GM12878 (cell line): Measurements from ENCODE around the gene EPB41L2. TPM values are rescaled to one million over a fixed set of nuclear protein-coding genes. Genes with fewer than 3 reads are reported as not detected.

Source experiments
- ATAC-seq: fragments of 200-7000 bp; cut with Tn5 transposase; 3 replicates; pipeline ENCODE4 v1.9.1; 2020; ENCODE audit warnings: mild to moderate bottlenecking, moderate library complexity
- BruUV-seq: library from RNA; stranded (reverse); fragments of 400-500 nt; replicated peaks from 2 replicates; lab custom pipeline; 2021; lab: Mats Ljungman, UMichigan
- CTCF ChIA-PET: fragments of 300-600 bp; sonication (Branson Sonifier 250); formaldehyde crosslinking; extraction: SDS; loops from one replicate; lab custom pipeline; 2021; ENCODE audit warnings: inconsistent platforms; lab: Yijun Ruan, JAX
- POLR2A ChIA-PET: fragments of 350-600 bp; formaldehyde crosslinking; extraction: SDS; loops from one replicate; lab custom pipeline; 2021; ENCODE audit warnings: inconsistent platforms; lab: Charles Lee
- RAD21 ChIA-PET: fragments of 300-600 bp; sonication (Branson Sonifier 250); formaldehyde crosslinking; loops from one replicate; lab custom pipeline; 2023; ENCODE audit warnings: antibody characterized with exemption; ENCODE audit not compliant: unreplicated experiment; lab: Charles Lee
- SMC1A ChIA-PET: fragments of 300-600 bp; sonication (Branson Sonifier 250); formaldehyde crosslinking; loops from one replicate; lab custom pipeline; 2023; ENCODE audit not compliant: unreplicated experiment, uncharacterized antibody; lab: Charles Lee
- DNase-seq: peaks from one replicate; pipeline ENCODE4 v3.0.0-alpha.2; 2011; ENCODE audit warnings: low read depth, low spot score
- FAIRE-seq: peaks from 3 replicates; lab custom pipeline; 2011; peaks lifted over from hg19 to GRCh38; lab: Jason Lieb, UNC
- H2AFZ ChIP-seq: 2 replicates; pipeline ENCODE4 v1.6.0; 2011; ENCODE audit warnings: low read depth, low read length, control low read depth; ENCODE audit not compliant: control insufficient read depth
- H3K27ac ChIP-seq: 2 replicates; pipeline ENCODE4 v1.5.1; 2011; ENCODE audit warnings: control low read depth; ENCODE audit not compliant: control insufficient read depth, insufficient read depth
- H3K27me3 ChIP-seq, 2 experiments: replicated peaks in 1 of 2; 2 replicates each; pipeline versions ENCODE4 v1.6.0 to v1.6.1; 2011; ENCODE audit warnings: low read length in 1 of 2; ENCODE audit not compliant: control insufficient read depth in 2 of 2, insufficient read depth in 2 of 2
- H3K36me3 ChIP-seq, 2 experiments: 2 replicates each; pipeline ENCODE4 v1.5.1; 2011; ENCODE audit warnings: low read length in 1 of 2; ENCODE audit not compliant: control insufficient read depth in 2 of 2, insufficient read depth in 2 of 2
- H3K4me1 ChIP-seq: 2 replicates; pipeline ENCODE4 v1.6.1; 2011; ENCODE audit warnings: mild to moderate bottlenecking, low read length, moderate library complexity, mixed read lengths; ENCODE audit not compliant: control insufficient read depth, insufficient read depth
- H3K4me2 ChIP-seq: 2 replicates; pipeline ENCODE4 v1.6.0; 2011; ENCODE audit warnings: control low read depth; ENCODE audit not compliant: control insufficient read depth, insufficient read depth
- H3K4me3 ChIP-seq: fragments of 200-600 bp; sonication (generic); 2 replicates; pipeline ENCODE4 v1.5.1; 2016
- H3K79me2 ChIP-seq: 2 replicates; pipeline ENCODE4 v1.6.0; 2011; ENCODE audit warnings: low read length; ENCODE audit not compliant: control insufficient read depth, insufficient read depth
- H3K9ac ChIP-seq: 2 replicates; pipeline ENCODE4 v1.8.0; 2011; ENCODE audit warnings: low read length, control low read depth, mixed read lengths; ENCODE audit not compliant: control insufficient read depth, insufficient read depth
- H3K9me3 ChIP-seq: replicated peaks from 3 replicates; pipeline ENCODE4 v1.5.1; 2011; ENCODE audit warnings: mild to moderate bottlenecking, low read length; ENCODE audit not compliant: control insufficient read depth, insufficient read depth
- H4K20me1 ChIP-seq: 2 replicates; pipeline ENCODE4 v1.6.0; 2011; ENCODE audit not compliant: control insufficient read depth, insufficient read depth
- FOXM1 ChIP-seq: IDR thresholded peaks from 2 replicates; pipeline ENCODE4 v1.6.1; 2012; ENCODE audit warnings: low read depth, mild to moderate bottlenecking, inconsistent platforms, low read length, moderate library complexity
- GABPA ChIP-seq: IDR thresholded peaks from 2 replicates; pipeline ENCODE4 v1.6.1; 2014; ENCODE audit warnings: antibody characterized with exemption, low read depth, mild to moderate bottlenecking, inconsistent platforms
- PAX8 ChIP-seq: fragments of 450-650 bp; IDR thresholded peaks from 2 replicates; pipeline ENCODE4 v1.6.1; 2017; ENCODE audit warnings: mild to moderate bottlenecking, moderate library complexity
- RAD21 ChIP-seq: IDR thresholded peaks from 2 replicates; pipeline ENCODE4 v1.6.1; 2011; ENCODE audit warnings: mild to moderate bottlenecking, low read depth, low read length, moderate library complexity; ENCODE audit not compliant: insufficient read depth
- RAD51 ChIP-seq: fragments of 450-650 bp; IDR thresholded peaks from 2 replicates; pipeline ENCODE4 v1.6.1; 2016; ENCODE audit warnings: moderate library complexity, mild to moderate bottlenecking, inconsistent platforms
- RB1 ChIP-seq: fragments of 450-650 bp; formaldehyde crosslinking; IDR thresholded peaks from 2 replicates; pipeline ENCODE4 v1.6.1; 2017; ENCODE audit warnings: mild to moderate bottlenecking, borderline replicate concordance
- SMAD1 ChIP-seq: fragments of 450-650 bp; IDR thresholded peaks from 2 replicates; pipeline ENCODE4 v1.6.1; 2018; ENCODE audit warnings: mild to moderate bottlenecking, low read depth; ENCODE audit not compliant: partially characterized antibody
- SMARCA5 ChIP-seq: fragments of 450-650 bp; IDR thresholded peaks from 2 replicates; pipeline ENCODE4 v1.6.1; 2017; ENCODE audit warnings: mild to moderate bottlenecking
- TAF1 ChIP-seq: IDR thresholded peaks from 2 replicates; pipeline ENCODE4 v1.6.1; 2011; ENCODE audit warnings: mild to moderate bottlenecking, low read depth, low read length, borderline replicate concordance
- TCF7 ChIP-seq: IDR thresholded peaks from 2 replicates; pipeline ENCODE4 v1.6.1; 2014; ENCODE audit warnings: antibody characterized with exemption, borderline replicate concordance
- WGBS: methylation state at CpG from one replicate; pipeline ENCODE4 v1.1.6; 2016; ENCODE audit warnings: low lambda C conversion rate; ENCODE audit not compliant: insufficient replicate concordance, insufficient coverage; ENCODE audit errors: missing lambda C conversion rate; 5-methylcytosine and 5-hydroxymethylcytosine counted together
- in situ Hi-C: fragments of 300-500 bp; cut with MboI; formaldehyde crosslinking; loops from 9 replicates; pipeline ENCODE4 v1.14.3; 2018; ENCODE audit warnings: mixed read lengths
- intact Hi-C: fragments of 100-400 bp; cut with micrococcal nuclease; formaldehyde crosslinking; loops from one replicate; pipeline ENCODE4 v1.14.2; 2022; ENCODE audit not compliant: unreplicated experiment
- polyA plus RNA-seq, 11 experiments: library from polyadenylated mRNA; depleted of rRNA in 4 of 11; unstranded in 6 of 11; stranded (reverse) in 5 of 11; fragments of >200 nt; fragmentation: Nextera tagmentation in 4 of 11; fragmentation: Illumina TruSeq in 1 of 11; extraction: Ambion mirVana in 4 of 11; extraction: Trizol in 1 of 11; gene quantifications; 1 replicate in 1 of 11; 2 replicates in 10 of 11; pipeline versions ENCODE4 v1.2.1 to v1.2.3, GENCODE V29; 2011 to 2016; ENCODE audit warnings: inconsistent platforms in 2 of 11, missing spikeins in 2 of 11, low read depth in 1 of 11
- total RNA-seq, 4 experiments: library from RNA; depleted of rRNA in 3 of 4; stranded (reverse); fragments of >200 nt in 3 of 4; fragmentation: Illumina TruSeq in 1 of 4; extraction: Trizol in 1 of 4; gene quantifications; 2 replicates each; pipeline versions ENCODE4 v1.2.1 to v1.2.3, GENCODE V29; 2013 to 2021
- TF ChIP-seq, protein P1 (sequence below), 3 experiments: IDR thresholded peaks in 2 of 3; conservative IDR thresholded peaks in 1 of 3; 2 replicates each; pipeline ENCODE4 v1.5.1; 2011; ENCODE audit warnings: low read depth in 3 of 3, low read length in 3 of 3, mild to moderate bottlenecking in 3 of 3, control low read depth in 2 of 3, moderate library complexity in 2 of 3, inconsistent platforms in 1 of 3, mixed read lengths in 1 of 3; ENCODE audit not compliant: control insufficient read depth in 2 of 3, insufficient read depth in 1 of 3; ENCODE audit errors: extremely low read depth in 1 of 3
- TF ChIP-seq, protein P2 (sequence below): fragments of 450-650 bp; IDR thresholded peaks from 2 replicates; pipeline ENCODE4 v1.6.1; 2017; ENCODE audit warnings: low read depth, mild to moderate bottlenecking, moderate library complexity
- TF ChIP-seq, protein P3 (sequence below): fragments of 450-650 bp; formaldehyde crosslinking; IDR thresholded peaks from 2 replicates; pipeline ENCODE4 v1.4.0; 2020; ENCODE audit warnings: mild to moderate bottlenecking, moderate library complexity
- TF ChIP-seq, protein P4 (sequence below): IDR thresholded peaks from 2 replicates; pipeline ENCODE4 v1.6.1; 2011; ENCODE audit warnings: mild to moderate bottlenecking, low read depth, low read length, moderate library complexity; ENCODE audit not compliant: insufficient replicate concordance

The EPB41L2 gene
- total and polyA plus RNA-seq, 10 of the 15 experiments (the other 5 are each of a cell fraction or from before 2014, with no cell fraction given): 7.4 to 41.6 (median 19.0) TPM

DNA sequence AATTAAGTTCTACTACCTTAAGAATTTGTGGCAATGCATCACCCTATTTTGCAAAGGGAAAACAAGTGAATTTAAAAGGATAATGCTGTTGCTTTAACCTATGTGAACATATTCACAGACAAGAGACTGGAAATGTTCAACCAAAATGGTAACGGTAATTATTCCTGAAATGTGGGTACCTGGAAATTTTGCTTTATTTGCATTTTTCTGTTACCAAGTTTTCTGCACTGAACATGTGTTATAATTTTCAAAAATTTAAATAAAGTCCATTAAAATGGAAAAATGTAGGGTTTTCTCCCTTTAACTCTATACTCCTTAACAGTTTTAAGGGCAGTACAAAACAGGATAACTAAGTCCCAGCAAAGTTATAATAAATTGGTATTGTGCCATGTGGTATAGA lies 66.4 kb downstream of the EPB41L2 start (continued):
- TF ChIP-seq, protein P1, sequence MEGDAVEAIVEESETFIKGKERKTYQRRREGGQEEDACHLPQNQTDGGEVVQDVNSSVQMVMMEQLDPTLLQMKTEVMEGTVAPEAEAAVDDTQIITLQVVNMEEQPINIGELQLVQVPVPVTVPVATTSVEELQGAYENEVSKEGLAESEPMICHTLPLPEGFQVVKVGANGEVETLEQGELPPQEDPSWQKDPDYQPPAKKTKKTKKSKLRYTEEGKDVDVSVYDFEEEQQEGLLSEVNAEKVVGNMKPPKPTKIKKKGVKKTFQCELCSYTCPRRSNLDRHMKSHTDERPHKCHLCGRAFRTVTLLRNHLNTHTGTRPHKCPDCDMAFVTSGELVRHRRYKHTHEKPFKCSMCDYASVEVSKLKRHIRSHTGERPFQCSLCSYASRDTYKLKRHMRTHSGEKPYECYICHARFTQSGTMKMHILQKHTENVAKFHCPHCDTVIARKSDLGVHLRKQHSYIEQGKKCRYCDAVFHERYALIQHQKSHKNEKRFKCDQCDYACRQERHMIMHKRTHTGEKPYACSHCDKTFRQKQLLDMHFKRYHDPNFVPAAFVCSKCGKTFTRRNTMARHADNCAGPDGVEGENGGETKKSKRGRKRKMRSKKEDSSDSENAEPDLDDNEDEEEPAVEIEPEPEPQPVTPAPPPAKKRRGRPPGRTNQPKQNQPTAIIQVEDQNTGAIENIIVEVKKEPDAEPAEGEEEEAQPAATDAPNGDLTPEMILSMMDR (IDR thresholded peaks at IDR 0.05 in 2 of 3, conservative IDR thresholded peaks at IDR 0.05 in 1 of 3; ENCODE audit: control insufficient read depth in 2 of 3, extremely low read depth in 1 of 3, insufficient read depth in 1 of 3, low read depth in 3 of 3, low read length in 3 of 3): no peak
- TF ChIP-seq PAX8: no peak
- TF ChIP-seq, protein P2, sequence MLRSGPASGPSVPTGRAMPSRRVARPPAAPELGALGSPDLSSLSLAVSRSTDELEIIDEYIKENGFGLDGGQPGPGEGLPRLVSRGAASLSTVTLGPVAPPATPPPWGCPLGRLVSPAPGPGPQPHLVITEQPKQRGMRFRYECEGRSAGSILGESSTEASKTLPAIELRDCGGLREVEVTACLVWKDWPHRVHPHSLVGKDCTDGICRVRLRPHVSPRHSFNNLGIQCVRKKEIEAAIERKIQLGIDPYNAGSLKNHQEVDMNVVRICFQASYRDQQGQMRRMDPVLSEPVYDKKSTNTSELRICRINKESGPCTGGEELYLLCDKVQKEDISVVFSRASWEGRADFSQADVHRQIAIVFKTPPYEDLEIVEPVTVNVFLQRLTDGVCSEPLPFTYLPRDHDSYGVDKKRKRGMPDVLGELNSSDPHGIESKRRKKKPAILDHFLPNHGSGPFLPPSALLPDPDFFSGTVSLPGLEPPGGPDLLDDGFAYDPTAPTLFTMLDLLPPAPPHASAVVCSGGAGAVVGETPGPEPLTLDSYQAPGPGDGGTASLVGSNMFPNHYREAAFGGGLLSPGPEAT: no peak
- no peak for TF ChIP-seq GABPA
- no peak for TF ChIP-seq RAD51

DNA sequence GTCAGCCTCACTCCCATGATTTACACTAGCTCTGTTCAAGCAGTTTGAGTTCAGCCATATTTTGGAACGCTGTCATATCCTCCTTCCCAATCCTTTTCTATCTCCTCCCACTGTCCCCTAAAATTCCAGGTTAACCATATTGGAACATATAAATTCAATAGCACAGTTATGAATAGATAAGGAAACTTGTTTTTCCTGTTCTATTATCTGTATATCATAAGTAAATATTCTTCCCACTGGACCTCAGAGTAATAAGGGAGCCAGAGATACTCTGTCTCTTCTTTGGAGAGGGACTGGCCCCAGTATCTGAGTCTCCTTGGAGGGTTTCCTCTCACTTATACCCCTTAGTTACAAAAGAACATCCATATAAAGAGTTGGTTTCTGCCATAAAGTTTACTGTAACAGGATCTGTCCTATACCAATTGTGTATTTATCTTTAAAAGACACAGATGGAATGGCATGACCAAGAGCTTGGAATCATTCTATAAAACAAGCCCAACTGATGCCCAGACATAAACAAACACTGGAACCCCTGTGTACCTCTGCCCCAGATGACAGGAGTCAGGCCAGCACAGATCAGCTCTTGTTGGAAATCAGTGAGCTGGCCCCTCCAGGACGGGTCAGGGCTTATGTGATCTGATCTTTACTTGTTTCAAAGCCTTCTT lies 67.1 kb downstream of the EPB41L2 start:
- Histone ChIP-seq H3K4me3 (no peak overlapping the region), H4K20me1 (no peaks in the 10 kb centered on the region), H3K27ac (no peak overlapping the region), H3K9ac (no peak overlapping the region), H3K36me3 (no peaks in the 10 kb centered on the region; a peak in 1 of 4 replicates), H3K4me2 (no peak overlapping the region), H3K4me1 (no peaks in the 10 kb centered on the region), H3K27me3 (no peaks in the 10 kb centered on the region), H2AFZ (no peak overlapping the region), H3K79me2 (peaks cover 2% of the 10 kb centered on the region), H3K9me3 (peaks cover 2% of the 10 kb centered on the region; the same call in 2 of the 3 replicates)
- SMC1A ChIA-PET: interaction anchor here (1.6 to 1.9 kb wide), 2 partner anchors 14 to 17 kb away, joined by 3 to 7 read pairs; no protein-coding TSS in a partner anchor
- DNase-seq (no peak), ATAC-seq (no peak), FAIRE-seq (no peak)
- intact Hi-C loops: no loop called here
- POLR2A ChIA-PET: no interaction called here
- RAD21 ChIA-PET: no interaction called here
- BruUV-seq: no TSS peak
- CTCF ChIA-PET: interaction anchor here (0.9 kb wide), 1 partner anchor 8 kb away, joined by 3 read pairs; no protein-coding TSS in a partner anchor
- in situ Hi-C loops: no loop called here
- WGBS: 68% methylated on average over 2 of the region's 2 CpGs
- no peak for TF ChIP-seq TCF7
- TF ChIP-seq, protein P3, sequence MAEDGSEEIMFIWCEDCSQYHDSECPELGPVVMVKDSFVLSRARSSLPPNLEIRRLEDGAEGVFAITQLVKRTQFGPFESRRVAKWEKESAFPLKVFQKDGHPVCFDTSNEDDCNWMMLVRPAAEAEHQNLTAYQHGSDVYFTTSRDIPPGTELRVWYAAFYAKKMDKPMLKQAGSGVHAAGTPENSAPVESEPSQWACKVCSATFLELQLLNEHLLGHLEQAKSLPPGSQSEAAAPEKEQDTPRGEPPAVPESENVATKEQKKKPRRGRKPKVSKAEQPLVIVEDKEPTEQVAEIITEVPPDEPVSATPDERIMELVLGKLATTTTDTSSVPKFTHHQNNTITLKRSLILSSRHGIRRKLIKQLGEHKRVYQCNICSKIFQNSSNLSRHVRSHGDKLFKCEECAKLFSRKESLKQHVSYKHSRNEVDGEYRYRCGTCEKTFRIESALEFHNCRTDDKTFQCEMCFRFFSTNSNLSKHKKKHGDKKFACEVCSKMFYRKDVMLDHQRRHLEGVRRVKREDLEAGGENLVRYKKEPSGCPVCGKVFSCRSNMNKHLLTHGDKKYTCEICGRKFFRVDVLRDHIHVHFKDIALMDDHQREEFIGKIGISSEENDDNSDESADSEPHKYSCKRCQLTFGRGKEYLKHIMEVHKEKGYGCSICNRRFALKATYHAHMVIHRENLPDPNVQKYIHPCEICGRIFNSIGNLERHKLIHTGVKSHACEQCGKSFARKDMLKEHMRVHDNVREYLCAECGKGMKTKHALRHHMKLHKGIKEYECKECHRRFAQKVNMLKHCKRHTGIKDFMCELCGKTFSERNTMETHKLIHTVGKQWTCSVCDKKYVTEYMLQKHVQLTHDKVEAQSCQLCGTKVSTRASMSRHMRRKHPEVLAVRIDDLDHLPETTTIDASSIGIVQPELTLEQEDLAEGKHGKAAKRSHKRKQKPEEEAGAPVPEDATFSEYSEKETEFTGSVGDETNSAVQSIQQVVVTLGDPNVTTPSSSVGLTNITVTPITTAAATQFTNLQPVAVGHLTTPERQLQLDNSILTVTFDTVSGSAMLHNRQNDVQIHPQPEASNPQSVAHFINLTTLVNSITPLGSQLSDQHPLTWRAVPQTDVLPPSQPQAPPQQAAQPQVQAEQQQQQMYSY (CRISPR knock-in tag): no peak
- TF ChIP-seq SMARCA5: no peak
- TF ChIP-seq, protein P4, sequence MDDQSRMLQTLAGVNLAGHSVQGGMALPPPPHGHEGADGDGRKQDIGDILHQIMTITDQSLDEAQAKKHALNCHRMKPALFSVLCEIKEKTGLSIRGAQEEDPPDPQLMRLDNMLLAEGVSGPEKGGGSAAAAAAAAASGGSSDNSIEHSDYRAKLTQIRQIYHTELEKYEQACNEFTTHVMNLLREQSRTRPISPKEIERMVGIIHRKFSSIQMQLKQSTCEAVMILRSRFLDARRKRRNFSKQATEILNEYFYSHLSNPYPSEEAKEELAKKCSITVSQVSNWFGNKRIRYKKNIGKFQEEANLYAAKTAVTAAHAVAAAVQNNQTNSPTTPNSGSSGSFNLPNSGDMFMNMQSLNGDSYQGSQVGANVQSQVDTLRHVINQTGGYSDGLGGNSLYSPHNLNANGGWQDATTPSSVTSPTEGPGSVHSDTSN: no peak
- no peak for TF ChIP-seq TAF1
- TF ChIP-seq FOXM1: no peak
- no peak for TF ChIP-seq RAD21
- TF ChIP-seq SMAD1: no peak
- TF ChIP-seq RB1: no peak
